Inflammatory macrophage (primary cell): ENCODE measurements around the gene CD99.
A peak's percentile ranks its signal among the peaks of the same experiment; 100 is the strongest.
"Not testable (repeated sequence)": the region's sequence is repeated elsewhere in the genome, so short reads cannot be mapped to it uniquely, and the experiment has no call there.

Source experiments
- DNase-seq, 2 donors: peaks; one replicate each; pipeline ENCODE4 v3.0.0-alpha.2; 2020 to 2022
- total RNA-seq, 18 experiments: gene quantifications; one replicate each; lab custom pipeline; 2026; ENCODE audit warnings: mixed read lengths in 6 of 18, inconsistent platforms in 2 of 18; lab: John Stamatoyannopoulos, UW

CD99 gene, protein sequence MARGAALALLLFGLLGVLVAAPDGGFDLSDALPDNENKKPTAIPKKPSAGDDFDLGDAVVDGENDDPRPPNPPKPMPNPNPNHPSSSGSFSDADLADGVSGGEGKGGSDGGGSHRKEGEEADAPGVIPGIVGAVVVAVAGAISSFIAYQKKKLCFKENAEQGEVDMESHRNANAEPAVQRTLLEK
- 97.6 to 211 (median 133) reads per million in 18 experiments for total RNA-seq

- DNase-seq: peak; percentile 84 to 86
Measured at GRCh38 chrX:2690856-2691542, at the start of gene CD99. CD99 (plus strand) TSS chrX:2691295; CDS start chrX:2691361, 66 bp downstream.

GRCh38 chrX:2642146-2642545 lies 48.9 kb upstream of the CD99 start:
- no peak for DNase-seq

GRCh38 chrX:2642791-2643190 lies 48.3 kb upstream of the CD99 start:
- no peak for DNase-seq

DNA sequence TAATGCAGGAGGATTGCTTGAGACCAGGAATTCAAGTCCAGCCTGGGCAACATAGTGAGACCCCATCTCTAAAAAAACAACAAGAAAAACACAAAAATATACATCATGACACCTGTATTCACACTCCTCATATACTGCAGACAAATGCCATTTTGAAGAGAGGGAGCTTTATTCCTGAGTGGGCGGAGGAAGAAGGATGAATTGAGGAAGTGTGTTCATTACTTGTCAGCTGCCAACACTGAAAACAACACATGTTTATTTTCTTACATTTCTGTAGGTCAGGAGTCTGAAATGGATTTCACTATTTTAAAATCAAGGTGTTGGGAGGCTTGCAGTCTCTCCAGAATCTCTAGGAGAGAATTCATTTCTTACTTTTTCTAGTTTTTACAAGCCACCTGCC lies 47.2 kb upstream of the CD99 start:
- DNase-seq: peak; percentile 15 to 47

DNA sequence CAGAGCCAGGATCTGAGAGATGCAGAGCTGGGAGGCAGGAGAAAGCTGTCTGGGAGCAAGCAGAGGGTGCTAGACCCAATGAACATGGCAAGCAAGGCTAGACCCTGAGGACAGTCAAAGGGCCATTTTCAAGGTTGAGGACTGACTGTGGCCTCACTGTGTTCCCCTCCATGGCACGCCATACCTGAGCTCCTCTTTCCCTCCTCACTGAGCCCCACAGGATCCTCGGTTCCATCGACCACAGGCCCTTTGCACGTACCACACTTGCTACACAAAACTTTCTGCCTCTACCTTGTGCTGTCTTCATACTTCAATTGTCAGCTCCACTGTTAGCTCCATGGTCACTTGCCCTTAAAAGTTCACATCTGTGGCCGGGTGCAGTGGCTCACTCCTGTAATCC lies 45.5 kb upstream of the CD99 start:
- no peak for DNase-seq

- no peak for DNase-seq
Measured at GRCh38 chrX:2647627-2648026, 43.5 kb upstream of the CD99 start.

DNA sequence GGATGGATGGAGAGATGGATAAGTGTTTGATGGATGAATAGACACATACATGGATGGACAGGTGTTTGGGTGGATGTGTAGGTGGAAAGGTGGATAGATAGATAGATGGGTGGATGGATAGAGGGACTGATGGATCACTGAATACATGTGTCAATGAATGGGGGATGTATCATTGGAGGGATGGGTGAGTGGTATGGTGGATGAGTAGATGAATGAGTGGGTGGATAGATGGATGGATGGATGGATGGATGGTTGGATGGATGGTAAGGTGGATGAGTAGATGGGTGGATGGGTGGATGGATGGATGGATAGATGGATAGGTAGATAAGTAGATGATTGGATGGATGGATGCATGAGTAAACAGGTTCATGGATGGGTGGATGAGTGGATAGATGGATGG lies 41.1 kb upstream of the CD99 start:
- no peak for DNase-seq

GRCh38 chrX:2650865-2651264 lies 40.2 kb upstream of the CD99 start:
- DNase-seq: no peak

- no peak for DNase-seq
Measured at GRCh38 chrX:2652106-2652505, 39.0 kb upstream of the CD99 start.

DNA sequence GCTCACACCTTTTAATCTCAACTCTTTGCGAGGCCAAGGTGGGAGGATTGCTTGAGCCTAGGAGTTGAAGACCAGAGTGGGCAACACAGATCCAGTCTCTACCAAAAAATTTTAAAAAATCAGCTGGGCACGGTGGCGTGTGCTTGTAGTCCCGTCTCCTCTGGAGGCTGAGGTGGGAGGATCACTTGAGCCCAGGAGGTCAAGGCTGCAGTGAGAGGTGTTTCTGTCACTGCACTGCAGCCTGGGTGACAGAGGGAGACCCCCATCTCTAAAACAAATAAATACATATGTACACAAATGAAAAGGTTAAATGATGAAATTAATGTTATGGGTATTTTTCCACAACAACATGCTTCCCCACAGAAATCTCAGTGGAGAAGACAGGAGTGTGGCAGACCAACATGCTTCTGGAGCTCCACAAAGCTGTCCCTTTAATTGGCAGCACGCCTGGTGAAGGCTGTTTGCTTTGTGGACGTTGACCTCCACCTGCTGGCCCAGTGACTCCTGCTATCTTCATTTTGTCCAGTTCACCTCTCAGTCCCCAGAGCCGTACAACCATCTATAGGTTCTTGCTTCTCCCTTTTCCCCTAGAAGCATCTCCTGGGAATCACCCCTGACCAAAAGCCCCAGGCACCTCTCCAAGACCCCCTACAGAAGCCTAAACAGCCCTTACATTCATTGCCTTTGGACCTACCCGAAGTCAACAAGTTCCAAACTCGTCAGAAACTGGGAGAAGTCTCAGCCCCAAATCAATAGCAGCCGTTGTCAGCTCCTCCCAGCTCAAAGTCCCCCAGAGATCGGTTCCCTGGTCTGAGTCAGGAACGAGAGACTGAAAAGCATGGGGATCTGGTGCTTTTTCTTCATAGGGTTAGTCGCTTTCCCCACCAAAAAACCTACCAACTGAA lies 36.4 kb upstream of the CD99 start:
- no peak for DNase-seq

GRCh38 chrX:2656257-2656836 lies 34.7 kb upstream of the CD99 start:
- no peak for DNase-seq

- no peak for DNase-seq
Measured at GRCh38 chrX:2657532-2658113, 33.5 kb upstream of the CD99 start.

- peak; percentile 46 to 56 for DNase-seq
Measured at GRCh38 chrX:2658585-2659292, 32.4 kb upstream of the CD99 start.

DNA sequence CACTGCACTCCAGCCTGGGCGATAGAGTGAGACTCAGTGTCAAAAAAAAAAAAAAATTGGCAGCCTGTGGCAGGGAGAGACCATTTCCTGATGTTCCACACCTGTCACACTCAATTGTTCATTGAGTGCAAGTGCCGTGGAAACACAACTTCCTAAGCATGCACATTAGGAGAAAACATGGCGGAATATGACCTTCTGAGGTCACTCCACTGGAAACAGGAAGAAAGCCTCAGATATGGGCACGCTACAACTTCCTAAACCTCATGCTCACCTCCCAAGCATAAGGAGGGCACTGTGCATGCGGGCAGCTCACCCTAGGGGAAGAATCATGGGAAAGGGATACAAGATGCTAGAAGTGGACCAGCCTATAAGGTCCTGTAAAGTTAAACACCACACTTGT lies 28.5 kb upstream of the CD99 start:
- DNase-seq: no peak

DNA sequence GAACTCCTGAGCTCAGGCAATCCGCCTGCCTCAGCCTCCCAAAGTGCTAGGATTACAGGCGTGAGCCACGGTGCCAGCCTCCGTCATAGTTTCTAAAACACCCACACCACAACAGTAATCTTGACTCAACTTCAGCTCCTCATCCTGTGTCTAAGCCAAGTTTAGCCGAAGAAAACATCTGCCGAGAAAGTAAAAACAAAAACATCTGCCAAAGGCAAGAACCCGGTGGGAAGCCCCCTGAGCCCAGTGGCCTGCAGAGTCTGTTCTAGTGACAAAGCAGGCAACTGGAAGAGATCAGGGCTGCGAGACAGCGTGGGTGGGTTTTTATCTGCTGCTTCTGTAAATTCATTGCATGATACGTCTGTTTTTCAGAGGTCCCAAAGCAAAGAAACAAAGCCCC lies 26.6 kb upstream of the CD99 start:
- DNase-seq: no peak

DNA sequence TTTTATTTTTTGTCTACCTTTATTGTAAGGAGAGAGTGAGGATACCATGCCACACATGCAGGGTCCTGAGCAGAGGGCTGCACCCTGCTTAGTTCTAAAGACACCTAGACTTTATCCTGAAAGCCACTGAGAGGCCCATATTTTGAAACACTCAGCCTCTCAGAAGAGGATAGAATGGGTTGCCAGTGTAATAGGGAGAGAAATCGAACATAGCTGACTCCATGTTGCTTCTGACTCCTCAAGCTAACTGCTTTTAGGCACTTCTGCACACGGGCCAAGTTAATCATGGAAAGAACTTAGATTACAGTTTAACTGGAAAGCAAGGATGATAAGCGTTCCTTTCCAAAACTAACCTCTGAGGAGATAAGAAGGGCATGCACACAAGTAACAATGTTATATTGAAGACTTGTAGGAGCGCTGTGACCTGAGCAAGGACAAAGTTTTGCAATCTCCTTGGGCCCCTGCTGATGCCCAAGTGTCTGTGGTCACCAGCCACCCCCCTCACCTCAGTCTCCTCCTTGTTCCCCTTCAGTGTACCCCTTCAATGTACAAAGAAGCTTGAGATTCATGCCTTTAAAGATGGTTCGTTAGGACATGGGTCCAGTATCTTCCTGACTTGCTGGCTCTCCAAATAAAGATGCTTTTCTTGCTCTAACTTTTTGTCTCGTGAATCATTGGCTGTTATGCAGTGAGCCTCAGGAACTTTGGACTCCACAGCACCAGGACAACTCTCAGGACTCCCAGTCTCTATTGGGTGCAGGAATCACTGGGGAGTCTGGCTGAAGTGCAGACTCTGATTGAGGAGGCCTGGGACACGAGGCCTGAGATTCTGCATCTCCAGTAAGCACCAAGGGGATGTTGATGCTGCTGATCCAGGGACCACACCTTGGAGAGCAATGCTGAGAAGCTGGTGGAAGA lies 25.4 kb upstream of the CD99 start:
- no peak for DNase-seq

DNA sequence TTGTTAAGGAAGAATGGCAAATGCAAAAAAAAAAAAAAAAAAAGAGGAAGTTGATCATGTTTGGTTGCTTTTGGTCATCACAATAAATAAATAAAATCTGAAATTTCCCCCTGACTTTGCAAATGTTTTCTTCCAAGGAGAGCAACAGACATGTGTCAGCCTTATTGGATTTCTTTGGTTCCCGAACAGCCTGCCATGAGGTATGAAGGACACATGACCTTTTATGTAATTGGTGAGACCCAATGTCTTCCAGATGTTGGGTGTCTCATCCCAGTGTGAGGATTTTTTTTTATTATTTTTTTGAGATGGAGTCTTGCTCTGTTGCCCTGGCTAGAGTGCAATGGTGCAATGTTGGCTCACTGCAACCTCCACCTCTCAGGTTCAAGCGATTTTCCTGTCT lies 24.6 kb upstream of the CD99 start:
- no peak for DNase-seq

GRCh38 chrX:2670978-2671377 lies 20.1 kb upstream of the CD99 start:
- DNase-seq: no peak

- DNase-seq: no peak
Measured at GRCh38 chrX:2672084-2672483, 19.0 kb upstream of the CD99 start.

DNA sequence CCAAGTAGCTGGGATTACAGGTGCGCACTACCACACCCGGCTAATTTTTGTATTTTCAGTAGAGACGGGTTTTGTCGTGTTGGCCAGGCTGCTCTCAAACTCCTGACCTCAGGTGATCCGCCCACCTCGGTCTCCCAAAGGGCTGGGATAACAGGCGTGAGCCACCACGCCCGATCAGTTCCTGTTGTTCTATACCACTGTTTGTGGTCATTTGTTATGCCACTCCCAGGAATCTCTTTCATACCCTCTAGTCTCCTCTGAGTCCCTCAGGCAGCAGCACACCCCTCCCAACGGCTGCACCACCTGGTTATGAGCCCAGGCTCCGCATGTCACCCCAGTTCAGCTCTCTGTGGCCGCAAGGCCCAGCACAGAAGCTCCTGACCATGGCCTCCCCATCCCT lies 17.5 kb upstream of the CD99 start:
- DNase-seq: no peak

GRCh38 chrX:2675657-2676200 lies 15.4 kb upstream of the CD99 start:
- DNase-seq: not testable (repeated sequence)
